Bone marrow (tissue), 2 donors: ENCODE data around the gene KLHL12.

Experiments used
- DNase-seq, 2 donors: peaks; one replicate each; lab custom pipeline; 2025; lab: John Stamatoyannopoulos, UW

KLHL12 gene

DNA sequence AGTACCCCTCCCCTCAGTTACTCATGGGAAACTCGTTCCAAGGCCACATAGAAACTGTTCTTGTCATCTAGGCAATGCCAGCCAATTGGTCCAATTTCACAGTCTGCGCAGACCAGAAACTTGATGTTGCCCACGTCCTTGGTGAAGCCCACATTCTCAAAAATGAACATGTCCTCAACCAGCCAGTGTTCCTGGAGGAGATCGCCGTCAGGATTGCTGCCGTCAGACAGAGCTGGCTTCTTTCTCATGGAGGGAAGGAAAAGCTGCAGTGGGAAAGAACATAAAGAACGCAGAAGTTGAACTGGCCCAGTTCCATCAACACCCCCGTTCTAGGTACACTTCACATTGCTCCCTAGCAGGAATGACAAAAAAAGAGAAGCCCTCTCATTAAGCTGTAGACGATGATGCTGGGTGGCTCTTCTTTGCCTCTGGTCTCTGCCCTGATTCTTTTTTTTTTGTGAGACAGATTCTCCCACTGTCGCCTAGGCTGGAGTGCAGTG lies 46.0 kb downstream of the KLHL12 start:
- DNase-seq = no peak

GRCh38 chr1:202880062-202880461 lies 47.0 kb downstream of the KLHL12 start:
- no peak for DNase-seq

- DNase-seq = no peak
Observed at GRCh38 chr1:202879128-202879527, 47.9 kb downstream of the KLHL12 start.

- no peak for DNase-seq
Observed at GRCh38 chr1:202873026-202873425, 54.0 kb downstream of the KLHL12 start.

GRCh38 chr1:202871367-202871766 lies 55.7 kb downstream of the KLHL12 start:
- no peak for DNase-seq

DNA sequence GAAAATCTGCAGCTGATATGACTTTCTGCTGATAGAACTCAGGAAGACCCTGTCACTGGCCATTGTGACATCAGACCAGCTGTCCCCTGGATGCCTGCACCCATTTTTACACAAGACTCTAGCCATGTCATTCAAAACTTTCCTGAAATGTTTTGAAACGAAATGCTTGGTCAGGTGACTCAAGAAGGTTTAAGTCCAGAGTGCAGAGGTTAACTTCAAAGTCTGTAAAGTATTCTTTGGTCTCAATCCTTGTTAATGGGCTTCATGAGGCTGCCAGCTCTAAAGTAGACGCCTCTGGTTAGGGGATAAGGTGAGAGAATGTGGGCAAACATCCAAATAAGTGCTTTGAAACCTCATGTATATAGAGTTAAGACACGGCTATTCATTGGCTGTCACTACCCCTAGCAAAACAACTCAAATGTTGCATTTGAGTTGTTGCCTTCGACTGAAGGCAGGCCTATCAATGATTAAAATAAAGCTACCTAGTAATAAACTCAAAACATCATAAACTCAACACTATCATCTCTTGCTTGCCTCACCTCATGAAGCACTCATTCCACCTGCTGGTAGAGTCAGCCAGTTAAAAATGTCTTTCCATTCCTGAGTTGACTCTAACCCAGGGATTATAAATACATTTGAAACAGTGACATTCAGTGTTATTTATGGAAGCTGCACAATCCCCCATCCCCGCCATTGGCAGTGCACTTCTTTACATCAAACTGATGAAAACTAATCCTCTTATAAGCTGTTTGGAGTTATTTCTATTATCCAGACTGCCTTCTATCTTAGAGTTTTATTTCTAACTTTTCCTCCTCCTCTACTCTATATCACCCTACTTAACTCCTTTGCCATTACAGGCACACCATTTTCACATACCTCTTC lies 64.1 kb downstream of the KLHL12 start:
- DNase-seq = no peak

- peak; percentile 34 to 75 for DNase-seq
Observed at GRCh38 chr1:202861420-202862132, 65.5 kb downstream of the KLHL12 start.

DNA sequence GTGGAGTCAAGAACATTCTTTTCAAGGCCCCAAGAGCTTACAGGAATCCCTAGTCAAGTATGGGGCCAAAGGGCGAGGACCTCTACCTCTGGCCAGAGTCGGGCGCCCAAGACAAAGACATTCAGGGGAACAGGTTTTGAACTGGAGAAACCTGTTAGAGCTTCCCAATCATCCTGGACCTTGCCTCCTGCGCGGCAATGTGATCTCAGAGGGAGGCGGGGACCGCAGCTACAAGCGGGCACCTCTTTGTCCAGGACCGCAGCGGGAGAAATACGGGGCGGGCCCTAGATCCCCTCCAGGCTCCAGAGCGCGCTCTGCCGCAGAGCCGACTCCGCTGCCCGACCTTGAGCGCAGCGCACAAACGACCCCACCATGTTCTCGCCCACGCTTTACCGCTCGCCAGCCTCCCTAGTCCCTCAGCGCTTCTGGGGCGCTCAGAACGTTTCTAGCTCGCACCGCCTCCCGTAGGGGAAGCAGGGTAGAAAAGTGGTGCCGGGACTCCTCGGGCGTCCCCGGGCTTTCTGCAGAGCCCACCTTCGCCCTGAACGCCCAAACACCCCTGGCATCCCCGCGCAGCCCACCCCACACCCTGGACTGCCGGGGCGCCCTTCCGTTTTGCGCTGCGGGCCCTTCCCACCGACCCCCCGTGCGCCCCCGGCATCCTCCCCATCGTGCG lies 66.2 kb downstream of the KLHL12 start:
- peak in 1 of 2 donors; percentile 8 for DNase-seq

DNA sequence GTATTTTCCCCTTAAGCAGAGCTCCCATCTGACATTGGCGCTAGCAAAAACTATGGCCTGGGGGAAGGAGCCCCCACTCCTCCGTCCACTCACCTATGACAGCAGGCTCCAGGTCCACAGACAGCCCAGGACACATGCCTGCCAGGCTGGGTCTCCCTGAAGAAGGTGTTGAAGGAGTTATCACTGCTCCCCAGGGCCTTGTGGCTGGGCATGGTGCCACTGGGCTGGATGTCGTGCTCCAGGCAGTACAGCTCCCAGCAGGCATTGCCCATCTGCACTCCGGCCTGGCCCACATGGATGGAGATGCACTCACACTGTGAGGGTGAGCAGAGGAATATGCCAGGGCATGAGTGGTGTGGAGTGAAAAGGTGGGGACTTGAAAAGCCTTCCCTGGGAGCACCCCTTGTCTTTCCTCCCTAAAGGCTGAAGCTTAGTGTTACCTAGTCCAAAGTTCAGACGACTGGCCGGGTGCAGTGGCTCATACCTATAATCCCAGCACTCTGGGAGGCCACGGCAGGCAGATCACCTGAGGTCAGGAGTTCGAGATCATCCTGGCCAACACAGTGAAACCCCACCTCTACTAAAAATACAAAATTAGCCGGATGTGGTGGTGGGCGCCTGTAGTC lies 68.1 kb downstream of the KLHL12 start:
- no peak for DNase-seq

- peak in 1 of 2 donors; percentile 59 for DNase-seq
Observed at GRCh38 chr1:202858331-202858730, 68.7 kb downstream of the KLHL12 start.

GRCh38 chr1:202857136-202857610 lies 69.9 kb downstream of the KLHL12 start:
- no peak for DNase-seq

GRCh38 chr1:202856014-202856413 lies 71.0 kb downstream of the KLHL12 start:
- DNase-seq = no peak

- DNase-seq = no peak
Observed at GRCh38 chr1:202854787-202855186, 72.2 kb downstream of the KLHL12 start.

- peak in 1 of 2 donors; percentile 66 for DNase-seq
Observed at GRCh38 chr1:202852163-202852904, 74.7 kb downstream of the KLHL12 start.

- no peak for DNase-seq
Observed at GRCh38 chr1:202850593-202851362, 76.3 kb downstream of the KLHL12 start.

- DNase-seq = no peak
Observed at GRCh38 chr1:202848191-202848542, 78.9 kb downstream of the KLHL12 start.

GRCh38 chr1:202844935-202845334 lies 82.1 kb downstream of the KLHL12 start:
- DNase-seq = no peak

DNA sequence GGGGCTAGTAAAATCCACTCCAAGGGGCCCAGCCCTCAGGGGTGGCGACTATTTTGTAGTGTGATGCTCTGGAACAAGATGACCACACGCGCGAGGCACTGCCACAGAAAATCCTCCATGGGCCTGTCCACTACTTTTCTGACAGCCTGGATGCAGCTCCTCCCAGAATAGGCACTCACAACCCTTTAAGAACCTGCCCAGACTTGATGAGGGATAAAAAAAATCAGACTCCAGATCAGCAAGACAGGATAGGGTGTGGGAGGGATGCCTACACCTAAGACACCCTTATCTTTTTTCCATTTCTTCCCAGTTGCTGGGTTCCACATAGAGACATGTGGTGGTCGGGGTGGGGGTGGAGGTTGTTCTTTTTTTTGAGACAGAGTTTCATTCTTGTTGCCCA lies 82.8 kb downstream of the KLHL12 start:
- no peak for DNase-seq

GRCh38 chr1:202843081-202843480 lies 84.0 kb downstream of the KLHL12 start:
- DNase-seq = no peak
